Lower leg skin (tissue), 4 donors: ENCODE measurements around the gene PTDSS2. TPM values are rescaled to one million over a fixed set of nuclear protein-coding genes. Genes with fewer than 3 reads are reported as not detected.

Source experiments
- DNase-seq, 2 donors: peaks; one replicate each; pipeline ENCODE4 v3.0.0-alpha.2; 2019; ENCODE audit warnings: low spot score in 2 of 2
- H3K4me3 ChIP-seq: fragments of 200-600 bp; sonication (generic); 2 replicates; pipeline ENCODE4 v1.5.1; 2017; ENCODE audit warnings: mild to moderate bottlenecking, low read depth; ENCODE audit not compliant: poor library complexity, severe bottlenecking
- CTCF ChIP-seq, 3 donors: fragments of 450-650 bp; IDR thresholded peaks; one replicate each; pipeline ENCODE4 v1.5.1; 2016; ENCODE audit warnings: antibody characterized with exemption in 3 of 3, mild to moderate bottlenecking in 3 of 3, moderate library complexity in 2 of 3
- POLR2A ChIP-seq, 2 donors: fragments of 450-650 bp; IDR thresholded peaks; one replicate each; pipeline ENCODE4 v1.6.1; 2016 to 2017; ENCODE audit warnings: antibody characterized with exemption in 2 of 2, mild to moderate bottlenecking in 1 of 2, moderate library complexity in 1 of 2
- WGBS, 2 donors: methylation state at CpG; one replicate each; pipeline ENCODE4 v1.1.5; 2018; 5-methylcytosine and 5-hydroxymethylcytosine counted together
- intact Hi-C: fragments of 100-400 bp; cut with DNase I; formaldehyde crosslinking; loops from one replicate; pipeline ENCODE4 v1.15.0; 2023; ENCODE audit warnings: low total_unique reads
- total RNA-seq, 4 donors: library from RNA; depleted of rRNA; stranded (reverse); fragments of >200 nt; gene quantifications; one replicate each; pipeline ENCODE4 v1.1.0, GENCODE V29; 2016

The PTDSS2 gene
- total RNA-seq, 4 donors from 2014 or later = 35.0 to 108 (median 38.7) TPM

- TF ChIP-seq CTCF (IDR thresholded peaks at IDR 0.05) = no peak
- no peak overlapping the region for H3K4me3 ChIP-seq
- 85 to 87% methylated on average over 3 to 7 of the region's 7 CpGs for WGBS, 2 donors
- DNase-seq = no peak
- intact Hi-C loops = no loop called here
Measured at GRCh38 chr11:491358-491757, 41.3 kb downstream of the PTDSS2 start.

- TF ChIP-seq CTCF (IDR thresholded peaks at IDR 0.05) (no peak), POLR2A (IDR thresholded peaks at IDR 0.05) (no peak)
- no peak overlapping the region for H3K4me3 ChIP-seq
- intact Hi-C loops = no loop called here
- DNase-seq = no peak
- 76 to 77% methylated on average over 30 to 32 of the region's 32 CpGs for WGBS, 2 donors
Measured at GRCh38 chr11:492427-493226, 42.5 kb downstream of the PTDSS2 start.

GRCh38 chr11:494761-495536, 44.9 kb downstream of the PTDSS2 start:
- DNase-seq = no peak
- intact Hi-C loops = no loop called here
- TF ChIP-seq POLR2A (IDR thresholded peaks at IDR 0.05) (no peak), CTCF (IDR thresholded peaks at IDR 0.05) (no peak)
- H3K4me3 ChIP-seq = no peak overlapping the region
- 79 to 82% methylated on average over 30 to 33 of the region's 37 CpGs for WGBS, 2 donors

- DNase-seq = no peak
- H3K4me3 ChIP-seq = no peak overlapping the region
- intact Hi-C loops = no loop called here
- WGBS, 2 donors = 63 to 66% methylated on average over 10 of the region's 10 CpGs
- TF ChIP-seq CTCF (IDR thresholded peaks at IDR 0.05) = no peak
- TF ChIP-seq POLR2A (IDR thresholded peaks at IDR 0.05) = no peak
Measured at GRCh38 chr11:495537-495931, 45.5 kb downstream of the PTDSS2 start.

- TF ChIP-seq CTCF (IDR thresholded peaks at IDR 0.05) (no peak), POLR2A (IDR thresholded peaks at IDR 0.05) (no peak)
- whole genome bisulfite sequencing, 2 donors = 94 to 95% methylated on average over 34 of the region's 34 CpGs
- DNase-seq = no peak
- no peak overlapping the region for H3K4me3 ChIP-seq
- intact Hi-C loops = no loop called here
Measured at GRCh38 chr11:496834-497564, 46.9 kb downstream of the PTDSS2 start.
